ENCODE results near the gene SPATA46.

DNA sequence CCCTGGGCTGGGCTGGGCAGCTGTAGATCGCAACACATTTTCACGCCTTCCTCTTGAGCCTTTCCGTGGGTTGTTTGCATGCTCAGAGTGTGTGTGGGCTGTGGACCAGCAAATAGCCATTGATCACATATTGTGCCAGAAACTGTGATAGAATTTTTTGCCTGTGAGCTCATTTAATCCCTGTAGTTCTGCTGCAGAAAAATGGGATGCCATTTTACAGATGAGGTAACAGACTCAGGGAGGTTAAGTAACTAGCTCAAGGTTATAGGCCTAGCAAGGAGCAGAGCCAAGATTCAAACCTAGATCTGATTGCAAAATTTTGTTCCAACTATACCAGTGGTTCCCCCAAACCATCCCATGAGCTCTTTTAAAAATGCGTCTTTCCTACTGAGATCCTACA is 10.5 kb downstream of the SPATA46 start:
- no peak for TF ChIP-seq CTCF (IDR thresholded peaks at IDR 0.05)
- no peak for TF ChIP-seq POLR2A (IDR thresholded peaks at IDR 0.05)
